Breast epithelium (tissue), 4 donors: ENCODE measurements around the gene SGCB. TPM values are rescaled to one million over a fixed set of nuclear protein-coding genes. Genes with fewer than 3 reads are reported as not detected.

Experiments
- DNase-seq, 2 donors: peaks; one replicate each; pipeline ENCODE4 v3.0.0-alpha.2; 2019; ENCODE audit warnings: low spot score in 2 of 2
- H3K27ac ChIP-seq, 2 donors: fragments of 200-600 bp; sonication (generic) in 1 of 2; one replicate each; pipeline ENCODE4 v1.5.1; 2016 to 2019; ENCODE audit warnings: mild to moderate bottlenecking in 1 of 2
- H3K27me3 ChIP-seq, 2 donors: fragments of 200-600 bp; sonication (generic) in 1 of 2; one replicate each; pipeline versions ENCODE4 v1.5.1 to v1.6.0; 2017 to 2019; ENCODE audit warnings: control low read depth in 1 of 2, mild to moderate bottlenecking in 1 of 2
- H3K36me3 ChIP-seq: fragments of 200-600 bp; one replicate; pipeline ENCODE4 v1.5.1; 2019
- H3K4me1 ChIP-seq, 2 donors: fragments of 200-600 bp; sonication (generic); one replicate each; pipeline ENCODE4 v1.5.1; 2016 to 2019; ENCODE audit warnings: control low read depth in 1 of 2
- H3K4me3 ChIP-seq, 3 donors: fragments of 200-600 bp; sonication (generic); 1 replicate in 2 of 3; 2 replicates in 1 of 3; pipeline ENCODE4 v1.5.1; 2016 to 2019; ENCODE audit warnings: mild to moderate bottlenecking in 3 of 3, moderate library complexity in 2 of 3
- H3K9me3 ChIP-seq, 2 donors: fragments of 200-600 bp; sonication (generic) in 1 of 2; one replicate each; pipeline ENCODE4 v1.5.1; 2016 to 2019; ENCODE audit warnings: control low read depth in 1 of 2
- POLR2A ChIP-seq: fragments of 450-650 bp; IDR thresholded peaks from one replicate; pipeline ENCODE4 v1.6.1; 2016; ENCODE audit warnings: antibody characterized with exemption, mild to moderate bottlenecking, moderate library complexity
- POLR2AphosphoS5 ChIP-seq, 3 donors: sonication (generic); formaldehyde crosslinking; IDR thresholded peaks; one replicate each; pipeline ENCODE4 v1.6.1; 2017; ENCODE audit warnings: antibody characterized with exemption in 3 of 3
- intact Hi-C: fragments of 100-400 bp; cut with DNase I; formaldehyde crosslinking; loops from one replicate; pipeline ENCODE4 v1.15.1; 2023; ENCODE audit warnings: low total_unique reads
- total RNA-seq, 3 donors: library from RNA; depleted of rRNA; stranded (reverse); fragments of >200 nt; gene quantifications; one replicate each; pipeline ENCODE4 v1.1.0, GENCODE V29; 2016
- TF ChIP-seq, protein P1 (sequence below), 3 donors: fragments of 450-650 bp; IDR thresholded peaks; one replicate each; pipeline ENCODE4 v1.5.1; 2016 to 2017; ENCODE audit warnings: antibody characterized with exemption in 3 of 3, mild to moderate bottlenecking in 3 of 3, moderate library complexity in 3 of 3

SGCB gene
- total RNA-seq, 3 donors from 2014 or later, result 22.2 to 46.6 (median 24.3) TPM

- H3K4me1 ChIP-seq, result peaks cover 0 to 5% of the 10 kb centered on the region in 2 donors
- no peak overlapping the region for H3K4me3 ChIP-seq
- H3K36me3 ChIP-seq, result no peaks in the 10 kb centered on the region
- intact Hi-C loops, result no loop called here
- DNase-seq, result no peak
- no peak overlapping the region for H3K27ac ChIP-seq
- H3K27me3 ChIP-seq, result no peaks in the 10 kb centered on the region
- TF ChIP-seq POLR2AphosphoS5 (IDR thresholded peaks at IDR 0.05) (no peak), POLR2A (no peak)
- TF ChIP-seq, protein P1, sequence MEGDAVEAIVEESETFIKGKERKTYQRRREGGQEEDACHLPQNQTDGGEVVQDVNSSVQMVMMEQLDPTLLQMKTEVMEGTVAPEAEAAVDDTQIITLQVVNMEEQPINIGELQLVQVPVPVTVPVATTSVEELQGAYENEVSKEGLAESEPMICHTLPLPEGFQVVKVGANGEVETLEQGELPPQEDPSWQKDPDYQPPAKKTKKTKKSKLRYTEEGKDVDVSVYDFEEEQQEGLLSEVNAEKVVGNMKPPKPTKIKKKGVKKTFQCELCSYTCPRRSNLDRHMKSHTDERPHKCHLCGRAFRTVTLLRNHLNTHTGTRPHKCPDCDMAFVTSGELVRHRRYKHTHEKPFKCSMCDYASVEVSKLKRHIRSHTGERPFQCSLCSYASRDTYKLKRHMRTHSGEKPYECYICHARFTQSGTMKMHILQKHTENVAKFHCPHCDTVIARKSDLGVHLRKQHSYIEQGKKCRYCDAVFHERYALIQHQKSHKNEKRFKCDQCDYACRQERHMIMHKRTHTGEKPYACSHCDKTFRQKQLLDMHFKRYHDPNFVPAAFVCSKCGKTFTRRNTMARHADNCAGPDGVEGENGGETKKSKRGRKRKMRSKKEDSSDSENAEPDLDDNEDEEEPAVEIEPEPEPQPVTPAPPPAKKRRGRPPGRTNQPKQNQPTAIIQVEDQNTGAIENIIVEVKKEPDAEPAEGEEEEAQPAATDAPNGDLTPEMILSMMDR (IDR thresholded peaks at IDR 0.05), result no peak
- no peaks in the 10 kb centered on the region for H3K9me3 ChIP-seq
These were observed 16.2 kb upstream of the SGCB start for GRCh38 chr4:52054254-52054653.

DNA sequence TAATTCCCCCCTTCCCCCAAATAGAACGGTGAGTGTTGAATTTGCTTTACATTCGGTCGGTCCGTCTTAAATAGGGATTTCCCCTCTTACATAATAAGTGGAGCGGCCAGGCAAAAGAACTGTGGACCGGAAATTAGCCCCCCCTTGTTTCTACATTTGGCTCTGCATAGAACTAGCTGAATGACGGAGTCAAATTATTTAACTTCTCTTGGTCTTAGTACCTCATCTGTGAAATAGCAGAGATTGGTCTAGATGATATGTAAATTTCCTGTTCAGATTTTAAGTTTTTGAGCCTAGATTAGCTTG is 14.3 kb upstream of the SGCB start:
- no peaks in the 10 kb centered on the region for H3K36me3 ChIP-seq
- no peak for TF ChIP-seq POLR2AphosphoS5 (IDR thresholded peaks at IDR 0.05)
- TF ChIP-seq, protein P1 (IDR thresholded peaks at IDR 0.05), result no peak
- TF ChIP-seq POLR2A, result no peak
- peak overlapping the region; percentile 47 to 74 (median 74) for H3K4me3 ChIP-seq
- H3K27me3 ChIP-seq, result no peaks in the 10 kb centered on the region
- DNase-seq, result peak in 1 of 2 donors; percentile 18
- H3K4me1 ChIP-seq, result no peaks in the 10 kb centered on the region
- H3K9me3 ChIP-seq, result no peaks in the 10 kb centered on the region
- intact Hi-C loops, result no loop called here
- peak overlapping the region; percentile 87 to 90 for H3K27ac ChIP-seq

GRCh38 chr4:52051615-52052474 is 13.7 kb upstream of the SGCB start:
- intact Hi-C loops, result no loop called here
- Histone ChIP-seq H3K36me3 (no peaks in the 10 kb centered on the region), H3K27me3 (no peaks in the 10 kb centered on the region), H3K9me3 (no peaks in the 10 kb centered on the region), H3K4me1 (no peaks in the 10 kb centered on the region), H3K4me3 (peak overlapping the region; percentile 47 to 74 (median 74)), H3K27ac (peak overlapping the region; percentile 87 to 90)
- TF ChIP-seq POLR2AphosphoS5 (IDR thresholded peaks at IDR 0.05) (peak in 2 of 3 donors; percentile 16 to 28), POLR2A (no peak)
- TF ChIP-seq, protein P1 (IDR thresholded peaks at IDR 0.05), result no peak
- DNase-seq, result peak; percentile 55 to 76

DNA sequence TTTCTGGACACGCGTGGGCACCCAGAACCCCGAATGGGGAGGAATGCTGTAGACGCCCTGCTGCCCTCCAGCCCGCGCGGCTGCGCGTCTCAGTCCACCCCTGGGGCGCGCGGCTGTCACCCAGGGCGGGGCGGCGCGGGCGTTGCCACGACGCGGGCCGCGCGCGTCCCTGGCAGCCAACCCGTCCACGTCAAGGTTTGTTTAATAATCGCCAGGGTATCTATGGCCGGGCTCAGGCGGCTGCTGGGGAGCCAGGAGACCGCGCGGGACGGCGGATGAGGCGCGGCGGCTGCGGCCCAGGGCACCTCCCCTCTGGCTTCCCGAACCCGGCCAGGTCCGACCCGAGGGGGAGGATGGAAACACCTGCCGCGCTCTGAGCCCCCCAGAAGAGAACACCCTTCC is 13.1 kb upstream of the SGCB start, which contains the start of gene SPATA18:
TSS of gene SPATA18 (plus strand) at position 92 of the 402 bp plus-strand sequence. CDS start 401 bp downstream, outside the sequence.
- Histone ChIP-seq H3K27me3 (no peaks in the 10 kb centered on the region), H3K36me3 (no peaks in the 10 kb centered on the region), H3K9me3 (no peaks in the 10 kb centered on the region), H3K4me3 (peak within 1 kb of the TSS; percentile 47 to 74 (median 74)), H3K4me1 (no peaks in the 10 kb centered on the region), H3K27ac (peak within 1 kb of the TSS; percentile 87 to 90)
- TF ChIP-seq, protein P1 (IDR thresholded peaks at IDR 0.05), result no peak
- TF ChIP-seq POLR2AphosphoS5 (IDR thresholded peaks at IDR 0.05) (no peak), POLR2A (no peak)
- peak; percentile 22 to 52 for DNase-seq
- intact Hi-C loops, result no loop called here

DNA sequence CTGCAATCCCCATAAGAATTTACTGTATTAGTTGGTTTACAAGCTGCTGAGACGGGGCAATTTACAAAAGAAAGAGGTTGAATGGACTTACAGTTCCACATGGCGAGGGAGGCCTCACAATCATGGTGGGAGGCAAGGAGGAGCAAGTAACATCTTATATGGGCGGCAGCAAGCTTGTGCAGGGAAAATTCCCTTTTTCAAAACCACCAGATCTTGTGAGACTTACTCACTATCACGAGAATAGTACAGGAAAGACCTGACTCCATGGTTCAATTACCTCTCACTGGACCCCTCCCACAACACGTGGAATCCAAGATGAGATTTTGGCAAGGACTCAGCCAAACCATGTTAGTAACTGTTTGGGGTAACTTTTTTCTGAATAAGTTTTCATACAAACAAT is 11.2 kb upstream of the SGCB start:
- no peak for TF ChIP-seq POLR2A
- no peak for TF ChIP-seq POLR2AphosphoS5 (IDR thresholded peaks at IDR 0.05)
- TF ChIP-seq, protein P1 (IDR thresholded peaks at IDR 0.05), result no peak
- Histone ChIP-seq H3K4me1 (no peaks in the 10 kb centered on the region), H3K27me3 (no peaks in the 10 kb centered on the region), H3K27ac (no peak overlapping the region), H3K9me3 (no peaks in the 10 kb centered on the region), H3K4me3 (no peak overlapping the region), H3K36me3 (no peaks in the 10 kb centered on the region)
- no peak for DNase-seq
- intact Hi-C loops, result no loop called here
